Choroid plexus epithelial cell (primary cell): ENCODE measurements around the gene PRADC1.

Experiments used
- DNase-seq: peaks from one replicate; pipeline ENCODE4 v3.0.0-alpha.2; 2010; ENCODE audit warnings: low read depth
- H3K4me3 ChIP-seq: 2 replicates; pipeline ENCODE4 v1.5.1; 2011; ENCODE audit warnings: low read depth, mild to moderate bottlenecking, control low read depth, low read length, moderate library complexity
- TF ChIP-seq, protein P1 (sequence below): conservative IDR thresholded peaks from 2 replicates; pipeline ENCODE4 v1.5.1; 2011; ENCODE audit warnings: low read depth, mild to moderate bottlenecking, control low read depth, inconsistent platforms, low read length, moderate library complexity

Gene PRADC1

DNA sequence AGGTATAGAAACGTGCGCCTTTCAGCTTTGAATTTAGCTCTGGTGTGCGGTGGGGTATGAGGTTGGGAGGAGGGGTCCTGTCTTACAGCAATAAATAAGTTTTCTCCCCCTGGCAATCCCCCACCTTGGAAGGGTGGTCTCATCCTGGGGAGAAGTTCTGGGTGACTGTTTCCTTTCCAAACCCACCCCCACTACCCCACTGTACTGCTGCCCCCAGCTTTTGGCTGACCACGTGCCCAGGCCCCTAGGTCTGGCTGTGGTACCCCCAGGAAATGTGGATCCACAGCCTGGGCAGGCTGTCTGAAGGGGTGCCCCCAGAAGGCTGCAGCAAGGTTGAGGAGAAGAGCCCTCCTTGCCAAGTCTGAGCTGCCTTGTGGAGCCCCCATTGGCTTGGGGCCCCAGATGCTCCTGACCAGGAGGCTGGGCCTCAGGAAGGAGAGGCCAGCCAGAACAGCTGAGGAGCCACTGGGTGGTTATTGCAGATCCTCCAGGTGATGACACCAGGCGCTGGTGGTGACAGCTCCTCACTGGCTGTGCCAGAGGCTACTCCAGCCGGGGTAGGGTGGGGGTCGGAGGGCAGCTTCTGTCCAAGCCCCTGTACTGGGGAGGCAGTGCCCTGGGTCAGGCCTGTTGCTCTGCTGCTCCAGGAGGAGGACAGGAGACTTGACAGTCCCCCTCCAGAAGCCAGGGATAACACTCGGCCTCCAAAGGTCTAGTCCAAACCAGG is 25.3 kb upstream of the PRADC1 start:
- no peak overlapping the region for H3K4me3 ChIP-seq
- no peak for DNase-seq
- TF ChIP-seq, protein P1, sequence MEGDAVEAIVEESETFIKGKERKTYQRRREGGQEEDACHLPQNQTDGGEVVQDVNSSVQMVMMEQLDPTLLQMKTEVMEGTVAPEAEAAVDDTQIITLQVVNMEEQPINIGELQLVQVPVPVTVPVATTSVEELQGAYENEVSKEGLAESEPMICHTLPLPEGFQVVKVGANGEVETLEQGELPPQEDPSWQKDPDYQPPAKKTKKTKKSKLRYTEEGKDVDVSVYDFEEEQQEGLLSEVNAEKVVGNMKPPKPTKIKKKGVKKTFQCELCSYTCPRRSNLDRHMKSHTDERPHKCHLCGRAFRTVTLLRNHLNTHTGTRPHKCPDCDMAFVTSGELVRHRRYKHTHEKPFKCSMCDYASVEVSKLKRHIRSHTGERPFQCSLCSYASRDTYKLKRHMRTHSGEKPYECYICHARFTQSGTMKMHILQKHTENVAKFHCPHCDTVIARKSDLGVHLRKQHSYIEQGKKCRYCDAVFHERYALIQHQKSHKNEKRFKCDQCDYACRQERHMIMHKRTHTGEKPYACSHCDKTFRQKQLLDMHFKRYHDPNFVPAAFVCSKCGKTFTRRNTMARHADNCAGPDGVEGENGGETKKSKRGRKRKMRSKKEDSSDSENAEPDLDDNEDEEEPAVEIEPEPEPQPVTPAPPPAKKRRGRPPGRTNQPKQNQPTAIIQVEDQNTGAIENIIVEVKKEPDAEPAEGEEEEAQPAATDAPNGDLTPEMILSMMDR: no peak

DNA sequence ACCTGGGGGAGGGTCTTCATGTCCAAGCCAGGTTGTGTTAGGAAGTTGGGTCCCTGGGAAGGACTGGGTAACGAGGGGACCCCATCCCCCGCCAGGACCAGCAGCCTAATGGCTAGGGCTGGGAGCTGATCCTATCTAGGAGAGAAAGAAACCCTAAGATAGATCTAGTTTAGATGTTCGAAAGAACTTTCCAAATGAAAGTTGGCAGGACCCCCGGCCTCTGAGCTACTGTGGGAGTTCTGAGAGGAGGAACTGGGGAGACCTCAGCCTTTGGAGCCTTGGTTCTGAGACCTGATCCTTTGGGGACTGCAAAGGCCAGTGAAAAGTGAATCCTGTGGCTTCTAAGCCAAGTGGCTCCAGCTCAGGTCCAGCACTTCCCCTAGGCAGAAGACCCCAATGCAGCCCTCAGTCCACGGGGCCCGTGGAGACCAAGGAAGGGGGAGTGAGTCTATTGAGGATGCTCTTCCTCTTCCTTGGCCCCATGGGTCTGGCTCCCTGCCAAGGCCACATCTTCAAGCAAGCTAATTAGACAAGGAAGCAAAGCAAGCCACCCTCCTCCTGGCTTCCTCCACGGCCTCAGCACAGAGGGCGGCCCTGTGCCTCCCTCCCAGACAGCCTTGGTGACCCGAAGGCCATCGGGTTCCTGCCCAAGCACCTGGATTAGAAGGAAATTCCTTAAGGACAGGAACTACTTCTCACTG is 24.5 kb upstream of the PRADC1 start:
- no peak for DNase-seq
- TF ChIP-seq, protein P1: no peak
- no peak overlapping the region for H3K4me3 ChIP-seq

DNA sequence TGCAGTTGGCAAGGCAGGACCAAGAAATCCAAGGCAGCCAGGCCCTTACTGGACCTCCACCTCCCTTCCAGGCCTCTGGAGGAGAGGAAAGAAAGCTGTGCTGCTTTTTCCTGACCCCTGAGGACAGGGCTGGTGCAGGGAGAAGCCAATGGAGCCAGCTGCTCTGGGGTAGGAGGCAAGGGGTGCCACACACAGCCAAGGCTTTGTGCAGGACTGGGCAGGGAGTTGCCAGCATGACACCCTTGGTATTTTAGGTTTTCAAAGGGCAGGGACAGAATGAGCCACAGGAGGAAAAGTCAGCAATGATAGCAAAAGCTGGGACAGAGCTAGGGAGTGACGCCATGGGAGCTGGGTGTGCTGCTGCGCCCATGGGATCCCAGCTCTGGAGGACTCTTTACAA is 24.0 kb upstream of the PRADC1 start:
- DNase-seq: no peak
- TF ChIP-seq, protein P1: no peak

DNA sequence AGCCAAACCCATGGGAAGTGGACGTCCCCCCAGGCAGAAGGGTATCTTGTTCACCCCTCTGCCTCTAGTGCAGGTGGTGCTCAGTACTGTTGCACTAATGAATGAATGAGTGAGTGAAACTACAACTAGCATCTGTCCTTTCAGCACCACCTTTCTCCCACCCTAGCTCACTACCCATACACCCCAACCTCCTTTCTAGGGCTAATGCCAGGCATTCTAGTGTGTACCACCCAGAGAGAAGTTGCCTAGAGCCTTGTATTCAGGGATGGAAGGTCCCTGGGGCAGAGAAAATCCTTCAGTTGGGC is 23.5 kb upstream of the PRADC1 start:
- no peak for DNase-seq
- TF ChIP-seq, protein P1: no peak

More for the DNA sequence above, 24.0 kb upstream of the PRADC1 start:
- H3K4me3 ChIP-seq: no peak overlapping the region

DNA sequence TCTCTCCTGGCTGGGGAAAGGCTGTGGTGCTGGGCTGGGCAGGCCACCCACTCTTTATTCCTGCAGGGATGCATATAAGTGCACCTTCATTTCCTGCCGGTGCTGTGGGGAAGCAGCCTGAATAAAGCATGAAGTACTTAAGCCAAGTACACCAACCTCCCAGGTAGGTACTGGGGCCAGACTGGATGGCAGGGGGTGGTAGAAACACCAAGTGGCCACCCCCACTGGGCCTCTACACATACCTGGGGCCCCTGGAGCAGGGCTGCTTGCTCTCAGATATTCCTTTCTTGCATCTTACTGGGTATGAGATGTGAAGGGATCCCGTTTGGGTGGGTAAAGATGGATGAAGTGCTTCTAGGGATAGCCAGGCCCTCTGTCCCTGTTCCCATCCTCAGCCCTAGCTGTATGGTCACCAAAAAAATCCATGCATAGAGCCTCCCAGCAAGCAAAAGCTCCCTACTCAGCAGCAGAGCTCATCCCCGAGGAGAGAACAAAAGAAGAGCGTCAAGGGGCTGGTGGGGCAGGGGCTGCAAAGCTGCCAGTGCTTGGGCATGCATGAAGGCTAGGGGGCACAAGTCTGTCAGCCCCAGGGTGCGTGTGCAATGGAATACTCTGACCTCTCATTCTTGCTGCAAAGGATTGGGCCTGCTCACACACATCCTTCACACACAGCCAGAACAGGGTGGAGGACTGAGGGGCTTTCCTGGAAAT is 23.0 kb upstream of the PRADC1 start:
- TF ChIP-seq, protein P1: no peak
- no peak for DNase-seq
- H3K4me3 ChIP-seq: no peak overlapping the region

More for the DNA sequence above, 23.5 kb upstream of the PRADC1 start:
- no peak overlapping the region for H3K4me3 ChIP-seq

DNA sequence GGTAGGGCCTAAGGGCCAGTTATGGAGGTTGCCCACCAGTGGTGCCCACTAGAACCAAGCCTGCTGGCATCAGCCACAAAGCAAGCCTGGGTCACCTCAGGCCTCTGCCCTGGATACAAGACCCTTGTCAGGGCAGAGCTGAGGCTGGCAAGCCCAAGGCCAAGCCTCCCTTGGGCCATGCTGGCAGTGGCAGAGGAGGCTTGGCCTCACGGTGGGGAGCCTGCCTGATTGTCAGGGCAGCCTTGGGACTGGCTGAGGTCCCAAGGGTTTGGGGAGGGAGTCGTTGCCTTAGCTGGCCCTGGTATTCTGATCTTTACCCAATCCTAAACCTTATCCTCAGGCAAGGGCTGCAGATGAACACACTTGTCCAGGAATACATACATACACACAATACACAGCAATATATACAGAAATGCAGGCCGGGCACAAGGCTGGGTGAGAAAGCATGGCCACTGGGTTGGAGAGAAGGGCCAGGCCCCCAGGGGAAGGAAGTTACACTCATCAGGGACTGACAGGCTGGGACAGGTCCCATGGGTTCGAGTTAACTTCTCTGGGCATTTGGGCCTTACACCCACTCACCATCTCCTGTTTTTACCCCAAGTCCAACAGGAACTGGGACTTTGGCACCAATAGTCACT is 22.1 kb upstream of the PRADC1 start:
- no peak for DNase-seq
- TF ChIP-seq, protein P1: no peak

More for the DNA sequence above, 22.1 kb upstream of the PRADC1 start:
- no peak overlapping the region for H3K4me3 ChIP-seq
